ENCODE data around the gene TJP1.

TJP1 gene

DNA sequence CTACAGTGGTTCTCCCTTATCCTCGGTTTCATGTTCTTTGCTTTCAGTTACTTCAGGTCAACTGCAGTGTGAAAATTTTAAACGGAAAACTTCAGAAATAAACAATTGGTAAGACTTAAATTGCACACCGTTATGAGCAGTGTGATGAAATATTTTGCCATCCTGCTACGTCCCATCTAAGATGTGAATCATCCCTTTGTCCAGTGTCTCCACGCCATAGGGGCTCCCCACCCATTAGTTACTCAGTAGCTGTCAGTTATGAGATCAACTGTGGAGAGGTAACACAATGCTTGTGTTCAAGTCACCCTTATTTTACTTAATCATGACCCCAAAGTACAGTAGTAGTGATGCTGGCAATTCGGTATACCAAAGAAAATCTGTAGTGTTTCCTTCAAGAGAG, 47.4 kb downstream of the TJP1 start:
- TF ChIP-seq, protein P1, sequence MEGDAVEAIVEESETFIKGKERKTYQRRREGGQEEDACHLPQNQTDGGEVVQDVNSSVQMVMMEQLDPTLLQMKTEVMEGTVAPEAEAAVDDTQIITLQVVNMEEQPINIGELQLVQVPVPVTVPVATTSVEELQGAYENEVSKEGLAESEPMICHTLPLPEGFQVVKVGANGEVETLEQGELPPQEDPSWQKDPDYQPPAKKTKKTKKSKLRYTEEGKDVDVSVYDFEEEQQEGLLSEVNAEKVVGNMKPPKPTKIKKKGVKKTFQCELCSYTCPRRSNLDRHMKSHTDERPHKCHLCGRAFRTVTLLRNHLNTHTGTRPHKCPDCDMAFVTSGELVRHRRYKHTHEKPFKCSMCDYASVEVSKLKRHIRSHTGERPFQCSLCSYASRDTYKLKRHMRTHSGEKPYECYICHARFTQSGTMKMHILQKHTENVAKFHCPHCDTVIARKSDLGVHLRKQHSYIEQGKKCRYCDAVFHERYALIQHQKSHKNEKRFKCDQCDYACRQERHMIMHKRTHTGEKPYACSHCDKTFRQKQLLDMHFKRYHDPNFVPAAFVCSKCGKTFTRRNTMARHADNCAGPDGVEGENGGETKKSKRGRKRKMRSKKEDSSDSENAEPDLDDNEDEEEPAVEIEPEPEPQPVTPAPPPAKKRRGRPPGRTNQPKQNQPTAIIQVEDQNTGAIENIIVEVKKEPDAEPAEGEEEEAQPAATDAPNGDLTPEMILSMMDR (IDR thresholded peaks at IDR 0.05; ENCODE audit: insufficient read depth, low read length, poor library complexity, severe bottlenecking) = no peak
- Histone ChIP-seq H3K4me3 (replicated peaks; ENCODE audit: low read depth, low read length) (no peak overlapping the region), H3K27me3 (replicated peaks; ENCODE audit: control insufficient read depth, insufficient read depth, low read length) (no peaks in the 10 kb centered on the region), H3K36me3 (ENCODE audit: control insufficient read depth, insufficient read depth, low read length) (no peaks in the 10 kb centered on the region)
- DNase-seq (ENCODE audit: extremely low read depth, insufficient read length) = no peak

- no peaks in the 10 kb centered on the region for H3K27me3 ChIP-seq (replicated peaks; ENCODE audit: control insufficient read depth, insufficient read depth, low read length)
- no peaks in the 10 kb centered on the region for H3K36me3 ChIP-seq (ENCODE audit: control insufficient read depth, insufficient read depth, low read length)
- no peak for DNase-seq (ENCODE audit: extremely low read depth, insufficient read length)
- H3K4me3 ChIP-seq (replicated peaks; ENCODE audit: low read depth, low read length) = no peak overlapping the region
- TF ChIP-seq, protein P1 (IDR thresholded peaks at IDR 0.05; ENCODE audit: insufficient read depth, low read length, poor library complexity, severe bottlenecking) = no peak
Observed at GRCh38 chr15:29773816-29774215, 48.5 kb downstream of the TJP1 start.

DNA sequence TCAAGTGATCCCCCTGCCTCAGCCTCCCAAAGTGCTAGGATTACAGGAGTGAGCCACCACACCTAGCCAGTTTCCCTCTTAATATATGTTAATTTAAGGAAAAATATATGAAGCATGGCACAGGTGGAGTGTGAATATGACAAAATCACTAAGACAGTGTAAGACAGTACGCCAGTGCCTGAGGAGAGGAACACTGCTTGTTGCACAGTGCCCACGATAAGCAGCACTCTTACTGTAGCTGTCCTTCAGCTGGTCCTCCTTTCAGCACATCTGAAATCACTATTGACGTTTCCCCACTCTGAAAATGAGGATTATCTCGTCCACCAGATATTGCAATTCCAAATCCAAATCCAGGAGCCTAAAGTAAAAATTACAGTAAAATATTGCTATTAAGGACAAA, 49.3 kb downstream of the TJP1 start:
- TF ChIP-seq, protein P1 (IDR thresholded peaks at IDR 0.05; ENCODE audit: insufficient read depth, low read length, poor library complexity, severe bottlenecking) = no peak
- no peak for DNase-seq (ENCODE audit: extremely low read depth, insufficient read length)
- Histone ChIP-seq H3K4me3 (replicated peaks; ENCODE audit: low read depth, low read length) (no peak overlapping the region), H3K36me3 (ENCODE audit: control insufficient read depth, insufficient read depth, low read length) (no peaks in the 10 kb centered on the region), H3K27me3 (replicated peaks; ENCODE audit: control insufficient read depth, insufficient read depth, low read length) (no peaks in the 10 kb centered on the region)

DNA sequence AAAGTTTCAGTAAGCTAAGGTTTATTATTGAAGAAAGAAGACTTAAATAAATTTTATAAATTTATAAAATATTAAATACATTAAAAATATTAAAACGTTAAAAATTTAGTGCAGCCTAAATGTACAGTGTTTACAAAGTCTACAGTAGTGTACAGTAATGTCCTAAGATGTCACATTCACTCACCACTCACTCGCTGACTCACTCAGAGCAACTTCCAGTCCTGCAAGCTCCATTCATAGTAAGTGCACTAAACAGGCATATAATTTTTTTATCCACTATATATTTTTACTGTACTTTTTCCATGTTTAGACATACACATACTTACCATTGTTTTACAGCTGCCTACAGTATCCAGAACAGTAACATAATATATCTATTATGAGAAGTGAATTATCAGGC, 51.5 kb downstream of the TJP1 start:
- no peaks in the 10 kb centered on the region for H3K36me3 ChIP-seq (ENCODE audit: control insufficient read depth, insufficient read depth, low read length)
- DNase-seq (ENCODE audit: extremely low read depth, insufficient read length) = no peak
- TF ChIP-seq, protein P1 (IDR thresholded peaks at IDR 0.05; ENCODE audit: insufficient read depth, low read length, poor library complexity, severe bottlenecking) = no peak
- H3K4me3 ChIP-seq (replicated peaks; ENCODE audit: low read depth, low read length) = no peak overlapping the region
- no peaks in the 10 kb centered on the region for H3K27me3 ChIP-seq (replicated peaks; ENCODE audit: control insufficient read depth, insufficient read depth, low read length)

DNA sequence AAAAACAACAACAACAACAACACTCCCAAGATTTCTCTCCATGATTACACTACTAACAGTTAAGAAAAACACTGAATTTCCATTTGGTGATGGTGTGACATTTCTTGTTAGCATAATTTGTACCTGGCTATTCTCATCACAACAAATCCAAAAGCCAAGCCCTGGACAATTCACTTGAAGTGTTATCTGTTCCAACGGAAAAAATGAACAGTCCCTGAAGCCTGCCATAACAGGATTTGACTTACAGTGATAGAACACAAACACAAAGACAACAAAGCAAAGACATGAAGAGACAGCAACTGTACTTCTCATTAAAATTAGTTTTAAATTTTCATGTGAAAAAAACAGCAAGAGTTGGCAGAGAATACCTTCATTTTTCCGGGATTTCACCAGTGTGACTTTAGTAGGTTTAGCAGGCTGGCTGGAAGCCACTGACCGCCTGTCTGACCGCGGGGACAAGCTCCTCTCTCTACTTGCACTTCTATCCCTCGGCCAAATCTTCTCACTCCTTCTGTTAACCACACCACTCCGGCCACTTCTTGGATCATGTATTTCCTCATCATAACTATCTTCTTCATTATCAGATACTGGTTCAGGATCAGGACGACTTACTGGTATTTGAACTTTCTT, 56.3 kb downstream of the TJP1 start:
- TF ChIP-seq, protein P1 (IDR thresholded peaks at IDR 0.05; ENCODE audit: insufficient read depth, low read length, poor library complexity, severe bottlenecking) = no peak
- no peaks in the 10 kb centered on the region for H3K27me3 ChIP-seq (replicated peaks; ENCODE audit: control insufficient read depth, insufficient read depth, low read length)
- H3K36me3 ChIP-seq (ENCODE audit: control insufficient read depth, insufficient read depth, low read length) = no peaks in the 10 kb centered on the region
- H3K4me3 ChIP-seq (replicated peaks; ENCODE audit: low read depth, low read length) = no peak overlapping the region
- DNase-seq (ENCODE audit: extremely low read depth, insufficient read length) = no peak

Data from GM06990 (cell line).